Ascending aorta (tissue), 2 donors: Measurements from ENCODE around the gene UBASH3A. TPM values are rescaled to one million over a fixed set of nuclear protein-coding genes. Genes with fewer than 3 reads are reported as not detected.

Experiments used
- DNase-seq, 2 donors: peaks; one replicate each; pipeline ENCODE4 v3.0.0-alpha.2; 2019; ENCODE audit warnings: low spot score in 2 of 2
- H3K27ac ChIP-seq, 2 donors: fragments of 200-600 bp; sonication (generic); one replicate each; pipeline ENCODE4 v1.5.1; 2016 to 2017; ENCODE audit warnings: mild to moderate bottlenecking in 1 of 2
- H3K27me3 ChIP-seq: fragments of 200-600 bp; sonication (generic); one replicate; pipeline ENCODE4 v1.5.1; 2017
- H3K36me3 ChIP-seq, 2 donors: fragments of 200-600 bp; sonication (generic); one replicate each; pipeline ENCODE4 v1.5.1; 2016
- H3K4me1 ChIP-seq, 2 donors: fragments of 200-600 bp; sonication (generic); one replicate each; pipeline ENCODE4 v1.5.1; 2016 to 2017; ENCODE audit warnings: mild to moderate bottlenecking in 1 of 2
- H3K4me3 ChIP-seq, 2 donors: fragments of 200-600 bp; sonication (generic); one replicate each; pipeline ENCODE4 v1.5.1; 2016 to 2017; ENCODE audit warnings: mild to moderate bottlenecking in 1 of 2
- H3K9me3 ChIP-seq, 2 donors: fragments of 200-600 bp; sonication (generic); one replicate each; pipeline ENCODE4 v1.5.1; 2016
- intact Hi-C: fragments of 100-400 bp; cut with DNase I; formaldehyde crosslinking; loops from one replicate; pipeline ENCODE4 v1.15.1; 2023
- total RNA-seq: library from RNA; depleted of rRNA; stranded (reverse); fragments of >200 nt; gene quantifications from one replicate; pipeline ENCODE4 v1.1.0, GENCODE V29; 2016
- TF ChIP-seq, protein P1 (sequence below), 3 experiments: fragments of 200-600 bp in 2 of 3; fragments of 450-650 bp in 1 of 3; sonication (generic) in 2 of 3; IDR thresholded peaks; one replicate each; pipeline ENCODE4 v1.5.1; 2016 to 2019; ENCODE audit warnings: antibody characterized with exemption in 3 of 3, mild to moderate bottlenecking in 1 of 3, moderate library complexity in 1 of 3

Gene UBASH3A
- total RNA-seq, 1 donor from 2014 or later = 0.75 TPM

GRCh38 chr21:42438316-42439205, 34.9 kb downstream of the UBASH3A start:
- Histone ChIP-seq H3K9me3 (no peaks in the 10 kb centered on the region), H3K27ac (no peak overlapping the region), H3K27me3 (no peaks in the 10 kb centered on the region), H3K4me1 (no peaks in the 10 kb centered on the region), H3K36me3 (no peaks in the 10 kb centered on the region), H3K4me3 (no peak overlapping the region)
- TF ChIP-seq, protein P1, sequence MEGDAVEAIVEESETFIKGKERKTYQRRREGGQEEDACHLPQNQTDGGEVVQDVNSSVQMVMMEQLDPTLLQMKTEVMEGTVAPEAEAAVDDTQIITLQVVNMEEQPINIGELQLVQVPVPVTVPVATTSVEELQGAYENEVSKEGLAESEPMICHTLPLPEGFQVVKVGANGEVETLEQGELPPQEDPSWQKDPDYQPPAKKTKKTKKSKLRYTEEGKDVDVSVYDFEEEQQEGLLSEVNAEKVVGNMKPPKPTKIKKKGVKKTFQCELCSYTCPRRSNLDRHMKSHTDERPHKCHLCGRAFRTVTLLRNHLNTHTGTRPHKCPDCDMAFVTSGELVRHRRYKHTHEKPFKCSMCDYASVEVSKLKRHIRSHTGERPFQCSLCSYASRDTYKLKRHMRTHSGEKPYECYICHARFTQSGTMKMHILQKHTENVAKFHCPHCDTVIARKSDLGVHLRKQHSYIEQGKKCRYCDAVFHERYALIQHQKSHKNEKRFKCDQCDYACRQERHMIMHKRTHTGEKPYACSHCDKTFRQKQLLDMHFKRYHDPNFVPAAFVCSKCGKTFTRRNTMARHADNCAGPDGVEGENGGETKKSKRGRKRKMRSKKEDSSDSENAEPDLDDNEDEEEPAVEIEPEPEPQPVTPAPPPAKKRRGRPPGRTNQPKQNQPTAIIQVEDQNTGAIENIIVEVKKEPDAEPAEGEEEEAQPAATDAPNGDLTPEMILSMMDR (IDR thresholded peaks at IDR 0.05) = no peak
- DNase-seq = no peak
- intact Hi-C loops = no loop called here

GRCh38 chr21:42439284-42440186, 35.8 kb downstream of the UBASH3A start:
- H3K27me3 ChIP-seq = no peaks in the 10 kb centered on the region
- H3K4me3 ChIP-seq = no peak overlapping the region
- no peaks in the 10 kb centered on the region for H3K36me3 ChIP-seq
- no peak overlapping the region for H3K27ac ChIP-seq
- H3K4me1 ChIP-seq = no peaks in the 10 kb centered on the region
- no peak for DNase-seq
- intact Hi-C loops = no loop called here
- TF ChIP-seq, protein P1 (IDR thresholded peaks at IDR 0.05) = no peak
- no peaks in the 10 kb centered on the region for H3K9me3 ChIP-seq

DNA sequence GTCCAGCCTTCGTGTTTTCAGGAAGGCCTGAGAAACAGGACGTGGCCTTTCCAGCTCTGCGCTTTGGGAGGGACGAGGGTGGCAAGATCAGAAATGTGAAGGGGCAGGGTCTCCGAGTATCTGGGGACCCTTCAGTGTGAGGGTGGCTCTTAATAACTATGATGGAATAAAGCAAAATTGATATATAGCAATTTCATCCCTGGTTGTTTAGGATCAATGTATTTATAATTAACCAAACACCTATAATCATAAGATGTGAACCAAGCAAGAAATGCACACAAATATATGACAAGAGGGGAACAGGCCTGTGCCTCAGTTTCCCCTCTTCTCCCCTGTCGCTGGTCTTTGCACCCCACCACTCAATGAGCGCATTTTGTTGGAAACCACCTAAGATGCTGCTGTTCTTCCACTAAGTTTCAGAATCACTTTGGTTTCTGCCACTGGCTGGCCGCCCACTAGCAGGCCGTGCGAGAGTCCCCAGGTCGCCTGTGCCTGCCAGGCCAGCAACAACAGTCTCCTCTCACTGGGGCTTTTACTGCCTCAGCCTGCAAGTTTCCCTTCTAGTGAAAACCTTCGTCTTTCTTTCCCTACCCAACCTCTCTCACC, 36.6 kb downstream of the UBASH3A start:
- Histone ChIP-seq H3K4me1 (no peaks in the 10 kb centered on the region), H3K27me3 (no peaks in the 10 kb centered on the region), H3K9me3 (no peaks in the 10 kb centered on the region), H3K36me3 (no peaks in the 10 kb centered on the region), H3K27ac (no peak overlapping the region), H3K4me3 (no peak overlapping the region)
- TF ChIP-seq, protein P1 (IDR thresholded peaks at IDR 0.05) = no peak
- DNase-seq = no peak
- intact Hi-C loops = no loop called here

DNA sequence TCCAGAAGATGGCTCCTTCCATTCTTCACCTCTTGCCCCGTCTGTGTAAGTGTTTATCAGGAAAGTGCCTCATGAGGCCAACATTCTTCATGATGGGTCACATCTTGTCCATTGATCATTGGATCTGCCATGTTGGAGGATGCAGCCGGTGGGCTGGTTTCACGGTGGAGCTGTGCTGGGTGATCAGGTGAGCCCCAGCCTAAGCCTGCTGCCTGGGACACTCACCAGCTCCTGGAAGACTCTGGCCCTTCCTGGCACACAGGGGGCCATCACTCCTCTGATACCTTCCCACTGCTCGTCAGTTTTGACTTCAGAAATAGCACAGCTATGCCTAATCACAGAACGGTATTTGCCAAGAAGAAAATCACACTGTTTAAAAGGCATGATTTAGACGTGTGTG, 38.3 kb downstream of the UBASH3A start:
- H3K36me3 ChIP-seq = no peaks in the 10 kb centered on the region
- intact Hi-C loops = no loop called here
- TF ChIP-seq, protein P1 (IDR thresholded peaks at IDR 0.05) = no peak
- no peaks in the 10 kb centered on the region for H3K27me3 ChIP-seq
- H3K4me3 ChIP-seq = no peak overlapping the region
- no peaks in the 10 kb centered on the region for H3K9me3 ChIP-seq
- H3K27ac ChIP-seq = no peak overlapping the region
- no peak for DNase-seq
- H3K4me1 ChIP-seq = no peaks in the 10 kb centered on the region

GRCh38 chr21:42443181-42443785, 39.6 kb downstream of the UBASH3A start:
- Histone ChIP-seq H3K9me3 (no peaks in the 10 kb centered on the region), H3K27me3 (no peaks in the 10 kb centered on the region), H3K4me1 (no peaks in the 10 kb centered on the region), H3K4me3 (no peak overlapping the region), H3K36me3 (no peaks in the 10 kb centered on the region), H3K27ac (no peak overlapping the region)
- TF ChIP-seq, protein P1 (IDR thresholded peaks at IDR 0.05) = no peak
- DNase-seq = no peak
- intact Hi-C loops = no loop called here
